ENCODE measurements around the gene THEM4.
"Not testable (repeated sequence)": the region's sequence is repeated elsewhere in the genome, so short reads cannot be mapped to it uniquely, and the experiment has no call there.

Gene THEM4

GRCh38 chr1:151934048-151934493 is 24.8 kb upstream of the THEM4 start:
- DNase-seq: no peak

- no peak for DNase-seq
Observed at GRCh38 chr1:151924691-151925587, 15.6 kb upstream of the THEM4 start.

GRCh38 chr1:151923422-151923821 is 14.1 kb upstream of the THEM4 start:
- DNase-seq: no peak

- DNase-seq: no peak
Observed at GRCh38 chr1:151920149-151920548, 10.8 kb upstream of the THEM4 start.

GRCh38 chr1:151918819-151919610 is 9.7 kb upstream of the THEM4 start:
- no peak for DNase-seq

GRCh38 chr1:151918156-151918555 is 8.8 kb upstream of the THEM4 start:
- DNase-seq: no peak

GRCh38 chr1:151916726-151917370 is 7.5 kb upstream of the THEM4 start:
- DNase-seq: no peak

GRCh38 chr1:151915061-151915686 is 5.9 kb upstream of the THEM4 start:
- DNase-seq: no peak

- DNase-seq: no peak
Observed at GRCh38 chr1:151914076-151914475, 4.8 kb upstream of the THEM4 start.

GRCh38 chr1:151912973-151913372 is 3.7 kb upstream of the THEM4 start:
- no peak for DNase-seq

GRCh38 chr1:151908228-151908691 is 1.1 kb downstream of the THEM4 start:
- no peak for DNase-seq

- DNase-seq: no peak
Observed at GRCh38 chr1:151907363-151908139, 1.8 kb downstream of the THEM4 start.

- DNase-seq: not testable (repeated sequence)
Observed at GRCh38 chr1:151906324-151906645, 3.0 kb downstream of the THEM4 start.

- DNase-seq: not testable (repeated sequence)
Observed at GRCh38 chr1:151905443-151906323, 3.6 kb downstream of the THEM4 start.

- DNase-seq: no peak
Observed at GRCh38 chr1:151905070-151905442, 4.3 kb downstream of the THEM4 start.

GRCh38 chr1:151902858-151903257 is 6.5 kb downstream of the THEM4 start:
- DNase-seq: no peak

GRCh38 chr1:151900804-151901203 is 8.5 kb downstream of the THEM4 start:
- not testable (repeated sequence) for DNase-seq

- DNase-seq: no peak
Observed at GRCh38 chr1:151898519-151898991, 10.8 kb downstream of the THEM4 start.

- DNase-seq: no peak
Observed at GRCh38 chr1:151897991-151898431, 11.3 kb downstream of the THEM4 start.

GRCh38 chr1:151893176-151893924 is 16.0 kb downstream of the THEM4 start:
- DNase-seq: no peak

Measured in right forelimb (tissue), 1 donor.